ENCODE results near the gene RUNDC3A.

DNA sequence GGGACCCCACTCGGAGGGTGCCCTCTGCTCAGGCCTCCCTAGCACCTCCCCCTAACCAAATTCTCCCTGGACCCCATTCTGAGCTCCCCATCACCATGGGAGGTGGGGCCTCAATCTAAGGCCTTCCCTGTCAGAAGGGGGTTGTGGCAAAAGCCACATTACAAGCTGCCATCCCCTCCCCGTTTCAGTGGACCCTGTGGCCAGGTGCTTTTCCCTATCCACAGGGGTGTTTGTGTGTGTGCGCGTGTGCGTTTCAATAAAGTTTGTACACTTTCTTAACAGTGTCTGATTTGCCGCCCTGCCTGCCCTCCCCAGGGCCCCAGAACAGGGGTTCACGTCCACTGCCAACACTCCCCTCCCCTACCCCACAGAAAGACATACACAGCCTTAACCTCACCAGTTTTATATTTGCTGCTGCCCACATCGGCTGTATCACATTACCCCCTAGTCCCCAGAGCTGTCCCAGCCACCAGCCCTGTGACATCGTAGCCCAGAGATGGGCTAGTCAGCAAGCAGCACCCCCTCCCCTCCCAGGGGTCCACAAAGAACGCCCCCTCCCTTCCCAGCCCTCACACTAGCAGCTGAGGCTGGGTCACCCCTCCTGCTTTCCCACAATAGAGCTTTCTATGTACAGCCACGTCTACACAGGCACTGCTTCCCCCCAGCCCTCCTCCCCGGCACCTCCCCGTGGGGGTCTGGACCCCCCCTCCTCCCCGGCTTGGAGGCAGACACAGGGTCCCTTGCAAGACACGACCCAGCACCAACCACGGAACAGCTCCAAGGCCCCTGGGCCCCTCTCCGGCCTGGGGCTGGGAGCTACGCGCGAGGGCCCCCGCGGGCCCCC lies 44.6 kb downstream of the RUNDC3A start:
- TF ChIP-seq, protein P1, sequence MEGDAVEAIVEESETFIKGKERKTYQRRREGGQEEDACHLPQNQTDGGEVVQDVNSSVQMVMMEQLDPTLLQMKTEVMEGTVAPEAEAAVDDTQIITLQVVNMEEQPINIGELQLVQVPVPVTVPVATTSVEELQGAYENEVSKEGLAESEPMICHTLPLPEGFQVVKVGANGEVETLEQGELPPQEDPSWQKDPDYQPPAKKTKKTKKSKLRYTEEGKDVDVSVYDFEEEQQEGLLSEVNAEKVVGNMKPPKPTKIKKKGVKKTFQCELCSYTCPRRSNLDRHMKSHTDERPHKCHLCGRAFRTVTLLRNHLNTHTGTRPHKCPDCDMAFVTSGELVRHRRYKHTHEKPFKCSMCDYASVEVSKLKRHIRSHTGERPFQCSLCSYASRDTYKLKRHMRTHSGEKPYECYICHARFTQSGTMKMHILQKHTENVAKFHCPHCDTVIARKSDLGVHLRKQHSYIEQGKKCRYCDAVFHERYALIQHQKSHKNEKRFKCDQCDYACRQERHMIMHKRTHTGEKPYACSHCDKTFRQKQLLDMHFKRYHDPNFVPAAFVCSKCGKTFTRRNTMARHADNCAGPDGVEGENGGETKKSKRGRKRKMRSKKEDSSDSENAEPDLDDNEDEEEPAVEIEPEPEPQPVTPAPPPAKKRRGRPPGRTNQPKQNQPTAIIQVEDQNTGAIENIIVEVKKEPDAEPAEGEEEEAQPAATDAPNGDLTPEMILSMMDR (conservative IDR thresholded peaks at IDR 0.05; ENCODE audit: low read depth, low read length) = no peak
- TF ChIP-seq EZH2 (IDR thresholded peaks at IDR 0.05; ENCODE audit: low read length, unreplicated experiment) = no peak

Measured in PC-3 (cell line).